ENCODE measurements around the gene CD4.

DNA sequence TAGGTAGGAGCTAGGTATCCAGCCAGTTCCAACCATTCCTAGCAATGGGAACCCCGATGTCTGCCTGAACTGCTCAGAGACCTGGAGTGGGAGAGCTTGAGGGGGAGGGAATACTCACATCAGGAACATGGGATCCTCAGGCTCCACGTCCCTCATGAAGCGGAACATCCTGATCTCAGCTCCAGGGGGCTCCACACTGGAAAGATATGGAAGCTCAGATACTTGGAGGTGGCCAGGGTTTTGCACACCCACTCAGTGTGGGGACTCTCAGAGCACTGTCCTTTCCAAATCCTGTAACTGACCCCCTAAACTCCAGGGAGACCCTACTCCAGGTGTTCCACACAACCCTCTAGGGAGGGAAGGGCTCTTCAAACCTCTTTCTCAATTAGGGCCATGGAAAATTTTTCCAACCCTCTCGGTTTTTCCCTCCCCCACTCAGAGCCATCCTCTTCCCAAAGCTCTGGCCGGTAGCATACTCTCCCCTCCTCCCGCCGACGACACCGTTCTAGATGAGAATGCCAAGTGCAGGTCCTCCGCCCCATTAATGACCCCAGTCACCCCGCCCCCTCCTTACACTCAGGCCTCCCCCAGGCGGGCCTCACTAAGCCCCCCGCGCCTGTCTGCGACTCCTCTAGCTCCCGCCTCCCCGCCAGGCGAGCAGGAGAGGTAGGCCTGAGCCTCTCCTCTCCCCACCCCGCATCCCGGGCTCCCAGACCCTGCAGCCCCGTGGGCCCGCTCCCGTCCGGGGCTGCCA, 37.0 kb upstream of the CD4 start:
- TF ChIP-seq CTCF (IDR thresholded peaks at IDR 0.05; ENCODE audit: low read depth, low read length, poor library complexity, severe bottlenecking) (no peak), EZH2phosphoT487 (IDR thresholded peaks at IDR 0.05; ENCODE audit: borderline replicate concordance, low read length) (no peak)
